Stimulated activated CD8-positive, alpha-beta memory T cell treated with anti-CD3 and anti-CD28 coated beads, Interleukin-7, amount 100 ng/mL, for 48 hours (primary cell): ENCODE results near the gene AOPEP.

Experiments used
- DNase-seq, 2 donors: peaks; one replicate each; pipeline ENCODE4 v3.0.0-alpha.2; 2020; ENCODE audit warnings: low read depth in 1 of 2; ENCODE audit errors: extremely low read depth in 1 of 2

The AOPEP gene

GRCh38 chr9:94758031-94758430 lies 31.5 kb downstream of the AOPEP start:
- DNase-seq = no peak

- DNase-seq = no peak
These were observed 32.4 kb downstream of the AOPEP start for GRCh38 chr9:94758880-94759279.

- no peak for DNase-seq
These were observed 33.5 kb downstream of the AOPEP start for GRCh38 chr9:94760010-94760409.

GRCh38 chr9:94760660-94761059 lies 34.2 kb downstream of the AOPEP start:
- DNase-seq = no peak

GRCh38 chr9:94761481-94761880 lies 35.0 kb downstream of the AOPEP start:
- no peak for DNase-seq

GRCh38 chr9:94767331-94768072 lies 41.0 kb downstream of the AOPEP start:
- no peak for DNase-seq

- no peak for DNase-seq
These were observed 42.3 kb downstream of the AOPEP start for GRCh38 chr9:94768766-94769165.

GRCh38 chr9:94770334-94770733 lies 43.8 kb downstream of the AOPEP start:
- no peak for DNase-seq

- DNase-seq = no peak
These were observed 44.6 kb downstream of the AOPEP start for GRCh38 chr9:94771096-94771495.

- no peak for DNase-seq
These were observed 45.6 kb downstream of the AOPEP start for GRCh38 chr9:94772144-94772543.

GRCh38 chr9:94772639-94773303 lies 46.3 kb downstream of the AOPEP start:
- DNase-seq = no peak

- DNase-seq = no peak
These were observed 47.2 kb downstream of the AOPEP start for GRCh38 chr9:94773655-94774054.

GRCh38 chr9:94778013-94778412 lies 51.5 kb downstream of the AOPEP start:
- DNase-seq = no peak

GRCh38 chr9:94779031-94779430 lies 52.5 kb downstream of the AOPEP start:
- DNase-seq = no peak

- DNase-seq = no peak
These were observed 53.3 kb downstream of the AOPEP start for GRCh38 chr9:94779693-94780290.

- peak in 1 of 2 donors; percentile 15 for DNase-seq
These were observed 54.0 kb downstream of the AOPEP start for GRCh38 chr9:94780516-94780950.

- no peak for DNase-seq
These were observed 56.0 kb downstream of the AOPEP start for GRCh38 chr9:94782355-94783101.

GRCh38 chr9:94783102-94783682 lies 56.7 kb downstream of the AOPEP start:
- peak in 1 of 2 donors; percentile 11 for DNase-seq

- no peak for DNase-seq
These were observed 57.4 kb downstream of the AOPEP start for GRCh38 chr9:94783928-94784327.

GRCh38 chr9:94785215-94786169 lies 59.0 kb downstream of the AOPEP start:
- DNase-seq = no peak
